ENCODE data around the gene SHB. TPM values are rescaled to one million over a fixed set of nuclear protein-coding genes. Genes with fewer than 3 reads are reported as not detected.

SHB gene
- total RNA-seq, 2 donors from 2014 or later, result 41.7 to 57.9 TPM

- Histone ChIP-seq H3K27ac (peak overlapping the region in 1 of 2 donors; percentile 32), H3K4me3 (no peak overlapping the region), H3K4me1 (ENCODE audit: control insufficient read depth in 1 of 2, low read depth in 2 of 2) (peaks cover 0 to 9% of the 10 kb centered on the region in 2 donors), H3K36me3 (peaks cover 18% of the 10 kb centered on the region), H3K27me3 (replicated peaks; ENCODE audit: insufficient read depth) (no peaks in the 10 kb centered on the region), H3K9me3 (no peaks in the 10 kb centered on the region)
- DNase-seq (ENCODE audit: low spot score) (no peak), ATAC-seq (ENCODE audit: insufficient number of reproducible peaks, low FRiP score, low read depth) (no peak)
- no peak for TF ChIP-seq CTCF (IDR thresholded peaks at IDR 0.05)
These were observed 152.3 kb downstream of the SHB start for GRCh38 chr9:37916471-37917312.

GRCh38 chr9:37915911-37916470 is 153.0 kb downstream of the SHB start:
- no peak for DNase-seq (ENCODE audit: low spot score)
- H3K27ac ChIP-seq, result no peak overlapping the region

GRCh38 chr9:37914701-37915358 is 154.2 kb downstream of the SHB start:
- Histone ChIP-seq H3K36me3 (peaks cover 18% of the 10 kb centered on the region), H3K9me3 (no peaks in the 10 kb centered on the region), H3K4me3 (no peak overlapping the region), H3K27me3 (replicated peaks; ENCODE audit: insufficient read depth) (no peaks in the 10 kb centered on the region), H3K4me1 (ENCODE audit: control insufficient read depth in 1 of 2, low read depth in 2 of 2) (no peaks in the 10 kb centered on the region), H3K27ac (no peak overlapping the region)
- DNase-seq (ENCODE audit: low spot score), result no peak
- no peak for ATAC-seq (ENCODE audit: insufficient number of reproducible peaks, low FRiP score, low read depth)
- no peak for TF ChIP-seq CTCF (IDR thresholded peaks at IDR 0.05)

More at GRCh38 chr9:37915911-37916470, 153.0 kb downstream of the SHB start:
- no peak for TF ChIP-seq CTCF (IDR thresholded peaks at IDR 0.05)
- Histone ChIP-seq H3K36me3 (peaks cover 18% of the 10 kb centered on the region), H3K27me3 (replicated peaks; ENCODE audit: insufficient read depth) (no peaks in the 10 kb centered on the region), H3K4me3 (no peak overlapping the region), H3K9me3 (no peaks in the 10 kb centered on the region), H3K4me1 (ENCODE audit: control insufficient read depth in 1 of 2, low read depth in 2 of 2) (peaks cover 0 to 2% of the 10 kb centered on the region in 2 donors)
- ATAC-seq (ENCODE audit: insufficient number of reproducible peaks, low FRiP score, low read depth), result no peak

GRCh38 chr9:37914154-37914551 is 154.9 kb downstream of the SHB start:
- ATAC-seq (ENCODE audit: insufficient number of reproducible peaks, low FRiP score, low read depth), result no peak
- TF ChIP-seq CTCF (IDR thresholded peaks at IDR 0.05), result no peak
- H3K4me1 ChIP-seq (ENCODE audit: control insufficient read depth in 1 of 2, low read depth in 2 of 2), result no peaks in the 10 kb centered on the region

More at GRCh38 chr9:37914154-37914551, 154.9 kb downstream of the SHB start:
- no peaks in the 10 kb centered on the region for H3K27me3 ChIP-seq (replicated peaks; ENCODE audit: insufficient read depth)
- DNase-seq (ENCODE audit: low spot score), result no peak
- no peak overlapping the region for H3K4me3 ChIP-seq
- H3K27ac ChIP-seq, result no peak overlapping the region
- H3K36me3 ChIP-seq, result peaks cover 17% of the 10 kb centered on the region
- H3K9me3 ChIP-seq, result no peaks in the 10 kb centered on the region

Measured in thoracic aorta (tissue), 2 donors.